ENCODE measurements around the gene KLK14.

KLK14 gene

DNA sequence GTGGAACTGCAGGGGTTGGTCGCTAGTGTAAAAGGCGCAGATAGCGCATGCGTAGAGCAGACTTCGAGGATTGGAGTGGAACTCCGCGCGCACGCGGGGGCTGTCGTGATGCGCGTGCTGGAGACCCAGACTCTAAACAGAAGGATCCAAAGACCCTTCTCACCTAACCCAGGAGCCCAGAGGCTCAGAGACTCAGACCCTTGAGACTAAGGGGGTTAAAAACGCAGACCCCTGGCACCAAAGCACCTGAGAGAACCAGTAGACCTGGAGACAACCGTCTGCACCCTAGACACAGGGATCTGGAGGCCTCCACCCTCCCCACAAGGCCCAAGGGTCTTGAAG is 26.1 kb upstream of the KLK14 start:
- no peak for DNase-seq (ENCODE audit: insufficient read length, low spot score)
- FAIRE-seq, result no peak

DNA sequence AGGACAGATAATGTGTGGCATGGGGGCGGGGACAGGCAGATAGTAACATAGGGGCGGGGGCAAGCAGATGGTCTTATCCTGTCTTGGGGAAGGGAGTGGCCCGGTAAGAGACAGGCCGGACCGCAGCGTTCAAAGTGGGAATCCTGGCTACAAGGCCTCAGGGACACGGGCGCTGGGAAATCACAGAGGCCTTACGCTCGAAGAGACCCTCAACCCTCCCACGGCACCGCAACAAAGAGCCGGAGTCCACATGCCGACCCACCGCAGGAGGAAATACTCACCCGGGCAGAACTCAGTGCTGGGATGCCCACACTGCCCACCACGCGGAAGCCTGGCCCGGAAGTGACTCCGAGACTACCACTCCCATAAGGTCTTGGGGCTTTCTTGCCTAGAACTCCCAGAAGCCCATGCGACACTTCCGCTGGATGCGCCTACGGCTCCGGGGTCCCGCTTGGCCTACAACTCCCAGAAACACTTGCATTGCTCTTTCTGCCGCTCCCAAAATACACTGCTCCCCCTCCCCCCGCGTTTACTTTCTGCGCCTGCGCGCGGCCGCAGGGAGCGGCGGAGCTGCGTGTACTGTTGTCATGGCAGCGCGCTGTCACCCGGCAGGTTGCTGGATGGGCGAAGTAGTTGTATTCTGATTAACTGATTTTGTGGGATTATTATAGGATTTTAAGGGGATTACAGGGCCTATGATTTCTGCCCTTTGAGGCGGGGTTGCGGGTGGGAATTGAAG is 25.5 kb upstream of the KLK14 start, which contains the start of gene CTU1:
CTU1 (minus strand) TSS at position 344 of the 739 bp plus-strand sequence. CDS start 3,840 bp downstream, outside the sequence.
- DNase-seq (ENCODE audit: insufficient read length, low spot score) (peak; percentile 98), FAIRE-seq (peak; percentile 100)

DNA sequence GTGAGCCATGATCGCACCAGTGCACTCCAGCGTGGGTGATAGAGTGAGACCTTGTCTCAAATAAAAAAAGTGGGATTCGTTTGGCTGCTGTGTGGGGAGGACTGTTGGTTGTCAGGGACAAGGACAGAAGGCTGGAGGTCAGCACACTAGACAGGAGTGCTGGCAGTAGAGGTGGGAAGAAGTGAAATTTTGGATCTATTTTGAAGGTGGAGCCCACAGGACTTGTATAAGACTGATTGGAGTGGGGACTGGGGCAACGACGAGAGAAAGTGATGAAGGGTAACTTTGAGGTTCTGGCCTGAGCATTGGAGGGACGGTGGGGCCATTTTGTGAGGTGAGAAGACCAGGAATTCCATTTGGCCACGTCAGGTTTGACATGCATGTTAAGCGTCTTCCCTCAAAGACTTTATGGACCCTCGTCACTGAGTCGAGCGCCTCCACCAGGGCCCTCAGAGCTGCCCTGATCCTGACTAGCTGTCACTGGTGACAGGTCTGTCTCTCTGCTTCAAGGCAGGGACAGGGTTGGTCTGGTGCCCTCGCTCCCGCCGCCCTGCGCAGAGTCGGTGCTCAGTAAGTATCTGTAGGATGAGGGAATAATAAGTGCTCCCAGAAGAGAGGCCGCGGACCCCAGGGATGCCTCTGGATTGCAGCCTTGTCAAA is 24.8 kb upstream of the KLK14 start:
- DNase-seq (ENCODE audit: insufficient read length, low spot score) (no peak), FAIRE-seq (no peak)

DNA sequence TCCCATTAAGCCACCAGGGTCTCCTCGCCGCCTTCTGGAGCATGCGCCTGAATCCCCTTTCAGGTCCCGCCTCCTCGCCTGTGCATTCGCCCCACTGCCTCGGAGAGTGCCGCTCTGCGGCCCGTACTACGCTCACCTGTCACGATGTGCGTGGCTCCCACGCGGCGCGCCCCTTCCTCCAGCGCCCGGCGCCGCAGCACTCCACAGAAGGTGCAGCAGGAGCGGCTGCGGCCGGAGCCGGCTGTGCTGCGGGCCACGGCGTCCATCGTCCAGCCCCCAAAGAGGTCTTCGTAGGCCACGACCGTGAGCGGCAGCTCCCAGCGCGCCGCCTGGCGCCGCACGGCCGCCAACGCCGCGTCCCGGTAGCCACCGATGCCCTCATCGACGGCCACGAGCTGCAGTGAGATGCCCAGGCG is 21.2 kb upstream of the KLK14 start:
- no peak for FAIRE-seq

DNA sequence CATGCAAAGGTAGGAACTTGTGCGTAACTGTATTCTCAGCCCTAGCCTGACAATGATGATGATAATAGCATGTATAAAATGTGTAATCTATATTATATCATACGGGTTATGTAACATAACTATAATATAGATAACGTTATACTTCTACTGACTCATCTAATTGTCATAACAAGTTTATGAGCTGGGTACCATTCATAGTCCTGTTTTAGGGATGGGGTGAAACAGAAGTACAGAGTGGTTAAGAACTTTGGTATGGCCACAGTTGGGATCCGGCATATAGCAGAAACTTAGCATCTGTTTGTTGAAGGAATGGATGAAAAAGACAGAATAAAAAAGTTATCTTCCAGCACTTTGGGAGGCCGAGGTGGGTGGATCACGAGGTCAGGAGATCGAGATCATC is 20.3 kb upstream of the KLK14 start:
- FAIRE-seq, result no peak
- no peak for DNase-seq (ENCODE audit: insufficient read length, low spot score)

More for the DNA sequence above, 21.2 kb upstream of the KLK14 start:
- DNase-seq (ENCODE audit: insufficient read length, low spot score), result no peak

DNA sequence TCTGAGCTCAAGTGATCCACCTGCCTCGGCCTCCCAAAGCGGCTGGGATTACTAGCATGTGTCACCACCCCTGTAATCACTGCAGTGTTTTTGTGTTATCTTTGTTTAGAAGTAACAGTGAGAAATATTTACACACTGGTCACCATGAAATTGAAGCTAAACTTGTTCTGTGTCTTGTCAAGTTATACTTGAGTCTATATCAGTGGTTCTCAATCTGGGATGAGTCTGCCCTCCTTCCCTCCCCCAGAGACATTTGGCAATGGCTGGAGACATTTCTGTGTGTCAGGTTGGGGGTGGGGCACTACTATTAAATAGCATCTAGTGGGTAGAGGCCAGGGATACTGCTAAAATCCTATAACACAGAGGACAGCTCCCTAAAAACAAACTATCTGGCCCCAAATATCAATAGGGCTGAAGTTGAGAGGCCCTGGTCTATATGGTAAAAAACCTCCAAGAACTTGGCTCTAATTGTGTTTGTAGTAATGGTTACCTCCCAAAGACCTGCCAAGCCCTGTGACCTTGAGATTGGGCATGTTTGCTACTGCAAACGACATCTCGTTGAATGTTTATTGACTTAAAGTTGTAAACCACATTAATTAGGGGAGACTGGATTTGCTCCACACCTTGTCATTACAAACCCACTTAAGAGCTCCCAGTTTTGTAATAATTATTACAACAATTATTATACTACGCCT is 18.6 kb upstream of the KLK14 start:
- FAIRE-seq, result no peak

DNA sequence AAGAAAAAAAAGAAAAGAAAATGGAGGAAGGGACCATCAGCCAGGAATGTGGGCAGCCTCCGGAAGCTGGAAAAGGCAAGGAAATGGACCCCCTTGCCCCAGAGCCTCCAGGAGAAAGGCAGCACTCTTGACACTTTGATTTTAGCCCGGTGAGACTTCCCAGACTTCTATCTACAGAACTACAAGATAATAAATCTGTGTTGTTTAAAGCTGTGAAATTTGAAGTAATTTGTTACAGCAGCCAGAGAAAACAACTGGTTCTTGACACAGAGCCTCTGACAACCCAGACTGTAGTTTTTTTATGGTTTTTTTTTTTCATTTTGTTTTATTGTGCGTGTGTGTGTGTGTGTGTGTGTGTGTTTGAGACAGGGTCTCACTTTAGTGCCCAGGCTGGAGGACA is 17.9 kb upstream of the KLK14 start:
- DNase-seq (ENCODE audit: insufficient read length, low spot score), result no peak
- no peak for FAIRE-seq

More for the DNA sequence above, 18.6 kb upstream of the KLK14 start:
- no peak for DNase-seq (ENCODE audit: insufficient read length, low spot score)

DNA sequence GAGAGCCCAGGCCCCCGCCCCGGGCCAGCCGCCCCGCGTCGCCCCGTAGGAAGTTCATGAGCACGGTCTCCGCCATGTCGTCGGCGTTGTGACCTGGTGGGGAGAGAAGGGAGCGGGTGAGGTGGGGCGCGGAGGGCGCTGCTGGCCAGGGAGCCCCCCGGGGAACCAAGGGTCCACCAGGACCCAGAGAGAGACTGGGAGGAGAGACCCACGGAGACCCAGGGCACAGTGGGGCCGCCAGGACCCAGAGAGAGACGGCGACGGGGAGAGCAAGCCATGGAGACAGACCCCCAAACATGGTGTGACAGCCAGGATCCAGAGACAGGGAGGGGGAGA is 16.3 kb upstream of the KLK14 start:
- no peak for FAIRE-seq
- no peak for DNase-seq (ENCODE audit: insufficient read length, low spot score)

DNA sequence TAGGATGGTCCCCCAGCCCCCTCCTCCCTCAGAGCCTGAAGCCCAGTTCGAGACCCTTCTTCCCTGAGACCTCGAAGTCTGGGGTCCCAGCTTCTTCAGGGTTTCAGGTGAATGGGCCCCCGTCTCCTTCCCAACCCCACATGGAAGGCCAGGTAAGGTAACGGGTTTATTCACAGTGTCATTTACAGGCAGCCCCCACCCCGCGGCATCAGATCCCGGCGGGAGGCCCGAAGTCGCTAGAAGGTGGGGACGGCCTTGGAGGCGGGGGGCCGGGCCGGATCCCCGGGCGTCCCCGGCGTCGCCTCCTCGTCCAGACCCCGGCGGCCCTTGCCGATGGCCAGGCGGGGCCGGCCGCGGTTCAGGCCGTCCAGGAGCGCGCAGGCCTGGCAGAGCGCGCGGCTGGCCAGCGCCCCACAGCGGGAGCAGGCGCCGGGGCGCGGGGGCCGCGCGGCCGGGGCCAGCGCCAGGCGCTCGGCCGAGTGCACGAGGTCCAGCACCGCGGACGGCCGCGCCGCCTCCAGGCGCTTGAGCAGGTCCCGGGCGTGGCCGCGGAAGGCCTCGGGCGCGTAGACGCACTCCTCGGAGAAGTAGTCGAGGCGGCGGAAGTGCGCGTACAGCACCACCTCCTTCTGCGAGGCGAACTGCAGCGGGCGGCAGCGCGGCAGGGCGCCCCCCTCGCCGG is 15.8 kb upstream of the KLK14 start:
- FAIRE-seq (no peak), DNase-seq (ENCODE audit: insufficient read length, low spot score) (no peak)

DNA sequence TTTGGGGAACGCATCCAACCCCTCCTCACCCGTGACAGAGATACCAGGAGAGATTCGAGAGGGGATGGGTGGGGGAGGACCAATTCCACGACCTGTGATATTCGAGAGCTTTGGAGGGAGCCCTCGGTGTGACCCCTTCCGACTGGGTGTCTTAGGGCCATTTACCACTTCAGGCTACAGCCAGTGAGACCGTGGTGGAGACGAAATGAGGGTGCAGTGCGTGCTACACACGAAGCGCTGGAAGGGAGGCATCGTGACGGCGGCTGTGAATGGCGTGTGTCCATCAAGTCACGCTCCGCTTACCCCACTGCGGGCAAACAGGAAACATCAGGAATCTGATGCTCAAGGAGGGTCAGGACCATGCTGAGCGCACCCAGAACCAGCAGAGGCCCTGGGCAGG is 15.1 kb upstream of the KLK14 start:
- FAIRE-seq, result no peak
- no peak for DNase-seq (ENCODE audit: insufficient read length, low spot score)

DNA sequence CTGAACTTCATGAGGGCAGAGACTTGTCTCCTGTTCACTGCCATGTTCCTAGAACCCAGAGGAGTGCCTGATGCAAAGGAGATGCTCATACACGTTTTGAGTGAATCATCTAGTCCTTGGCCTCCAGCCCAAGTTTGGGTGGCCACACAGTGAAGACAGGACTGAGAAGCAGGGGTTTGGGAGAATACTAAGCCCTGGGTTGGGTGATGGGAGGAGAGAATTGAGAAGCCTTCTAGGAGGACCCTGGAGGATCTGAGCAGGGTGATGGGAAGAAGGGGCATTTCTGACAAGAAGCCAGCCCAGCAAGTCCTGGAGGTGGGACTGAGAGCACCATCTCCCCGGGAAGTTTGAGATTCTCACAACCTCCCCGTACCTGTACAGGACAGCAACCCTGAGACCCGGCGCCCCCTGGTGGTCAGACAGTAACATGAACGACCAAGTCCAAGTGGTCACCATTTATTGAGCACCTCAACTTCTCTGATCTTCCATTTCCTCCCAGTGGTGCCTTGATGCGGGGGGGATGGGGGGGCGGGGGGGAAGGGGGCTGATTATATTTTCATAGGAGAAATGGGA is 14.6 kb upstream of the KLK14 start:
- DNase-seq (ENCODE audit: insufficient read length, low spot score), result peak; percentile 95
- peak; percentile 64 for FAIRE-seq

DNA sequence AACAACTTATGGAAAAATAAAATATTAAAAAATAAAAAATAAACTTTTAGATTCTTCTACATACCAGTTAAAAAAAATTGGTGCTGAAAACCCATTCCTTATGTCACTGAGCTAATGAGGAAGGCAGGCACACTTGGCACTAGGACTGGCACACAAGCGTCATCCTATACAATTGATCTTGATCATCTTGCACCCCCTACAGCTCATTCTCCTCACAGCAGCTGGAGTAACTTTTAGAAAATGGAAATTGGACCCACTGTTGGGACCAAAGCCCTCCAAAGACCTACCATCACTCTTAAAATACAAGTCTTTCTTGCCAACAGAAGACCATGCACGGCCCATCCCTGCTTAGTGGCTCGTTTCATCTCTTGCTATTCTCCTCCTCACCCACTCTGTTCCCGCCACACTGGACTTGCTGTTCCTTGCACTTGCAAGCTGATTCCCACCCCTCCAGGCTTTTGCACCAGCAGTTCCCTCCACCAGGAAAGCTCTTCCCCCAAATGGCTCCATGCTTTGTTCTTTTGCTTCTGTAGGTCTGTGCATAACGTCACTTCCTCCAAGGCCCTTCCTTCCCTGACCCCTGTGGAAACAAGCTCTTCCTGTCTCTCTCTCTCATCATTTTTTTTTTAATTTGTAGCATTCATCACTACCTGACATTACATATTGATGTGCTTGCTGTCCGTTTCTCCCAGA is 13.9 kb upstream of the KLK14 start:
- FAIRE-seq, result no peak
- no peak for DNase-seq (ENCODE audit: insufficient read length, low spot score)

DNA sequence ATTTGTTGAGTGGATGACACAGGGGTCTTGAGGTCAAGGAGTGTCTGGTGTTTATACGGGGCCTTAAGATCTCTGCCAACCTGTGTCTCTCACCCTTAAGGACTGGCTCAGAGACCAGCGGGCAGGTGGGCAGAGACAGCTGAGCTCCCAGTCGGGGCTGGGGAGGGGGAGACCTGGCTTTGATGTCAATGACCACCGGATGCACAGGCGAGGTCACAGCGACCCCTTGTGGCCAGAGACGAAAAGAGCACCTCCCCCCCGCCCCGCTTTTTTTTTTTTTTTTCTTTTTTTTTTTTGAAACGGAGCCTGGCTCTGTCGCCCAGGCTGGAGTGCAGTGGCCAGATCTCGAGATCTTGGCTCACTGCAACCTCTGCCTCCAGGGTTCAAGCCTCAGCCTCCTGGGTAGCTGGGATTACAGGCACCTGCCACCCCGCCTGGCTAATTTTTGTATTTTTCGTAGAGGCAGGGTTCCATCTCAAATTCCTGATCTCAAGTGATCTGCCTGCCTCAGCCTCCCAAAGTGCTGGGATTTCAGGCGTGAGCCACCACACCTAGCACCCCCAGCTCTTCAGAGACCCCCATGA is 12.1 kb upstream of the KLK14 start:
- FAIRE-seq, result no peak
- no peak for DNase-seq (ENCODE audit: insufficient read length, low spot score)

DNA sequence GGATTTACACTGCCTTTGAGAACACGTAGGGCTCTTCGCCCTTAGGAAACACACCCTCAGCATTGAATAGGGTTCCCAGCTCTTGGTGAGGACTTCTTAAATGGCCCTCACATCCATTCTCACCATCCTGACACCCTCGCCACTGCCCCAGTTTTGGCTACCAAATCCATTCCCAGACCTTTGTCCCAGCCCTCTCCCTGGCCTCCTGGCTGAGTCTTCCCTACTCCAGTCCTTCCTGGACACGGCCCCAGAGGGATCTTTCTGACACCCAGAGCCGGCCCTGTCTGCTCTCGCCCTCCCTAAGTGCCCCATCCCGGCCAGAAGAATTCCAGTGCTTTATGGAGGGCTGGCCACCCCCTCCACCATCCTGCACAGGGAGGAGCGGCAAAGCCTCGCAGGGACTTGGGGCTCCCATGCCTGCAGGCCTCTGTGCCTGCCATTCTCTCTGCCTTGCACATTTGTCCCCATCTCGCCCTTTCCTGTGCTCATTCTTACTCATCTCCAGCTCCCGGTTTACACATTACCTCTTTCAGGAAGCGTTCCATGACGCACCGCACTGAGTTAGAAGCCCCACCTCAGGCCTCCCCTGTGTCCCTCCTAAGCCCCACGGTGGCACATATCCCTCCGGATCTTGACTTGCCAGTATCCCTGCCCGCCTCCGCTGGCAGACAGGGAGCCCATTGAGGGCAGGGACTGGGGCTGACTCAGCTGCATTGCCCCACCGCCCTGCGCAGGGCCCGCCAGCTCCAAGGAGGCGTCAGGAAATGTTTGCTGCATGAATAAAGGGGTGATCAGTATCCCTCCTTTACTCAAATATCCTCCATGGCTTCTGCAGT is 11.0 kb upstream of the KLK14 start:
- DNase-seq (ENCODE audit: insufficient read length, low spot score) (no peak), FAIRE-seq (no peak)

DNA sequence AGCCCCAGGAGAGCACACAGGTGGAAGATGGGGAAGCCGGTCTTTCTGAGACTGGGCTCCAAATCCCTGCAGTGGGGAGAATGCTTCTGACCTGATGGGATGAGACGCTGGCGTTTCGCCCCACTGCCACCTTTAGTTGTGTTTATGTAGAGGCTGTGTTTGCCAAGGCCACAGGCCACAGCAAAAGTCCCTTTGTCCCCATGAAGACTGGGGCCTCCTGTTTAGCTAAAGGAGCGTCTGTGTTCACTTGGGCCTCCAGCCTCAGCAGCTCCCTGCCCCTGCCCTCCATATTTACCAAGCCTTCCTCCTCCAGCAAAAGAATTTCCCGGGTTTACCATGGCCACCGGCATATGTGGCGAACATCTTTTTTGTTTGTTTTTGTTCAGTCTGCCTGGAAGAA is 10.4 kb upstream of the KLK14 start:
- DNase-seq (ENCODE audit: insufficient read length, low spot score) (no peak), FAIRE-seq (no peak)

DNA sequence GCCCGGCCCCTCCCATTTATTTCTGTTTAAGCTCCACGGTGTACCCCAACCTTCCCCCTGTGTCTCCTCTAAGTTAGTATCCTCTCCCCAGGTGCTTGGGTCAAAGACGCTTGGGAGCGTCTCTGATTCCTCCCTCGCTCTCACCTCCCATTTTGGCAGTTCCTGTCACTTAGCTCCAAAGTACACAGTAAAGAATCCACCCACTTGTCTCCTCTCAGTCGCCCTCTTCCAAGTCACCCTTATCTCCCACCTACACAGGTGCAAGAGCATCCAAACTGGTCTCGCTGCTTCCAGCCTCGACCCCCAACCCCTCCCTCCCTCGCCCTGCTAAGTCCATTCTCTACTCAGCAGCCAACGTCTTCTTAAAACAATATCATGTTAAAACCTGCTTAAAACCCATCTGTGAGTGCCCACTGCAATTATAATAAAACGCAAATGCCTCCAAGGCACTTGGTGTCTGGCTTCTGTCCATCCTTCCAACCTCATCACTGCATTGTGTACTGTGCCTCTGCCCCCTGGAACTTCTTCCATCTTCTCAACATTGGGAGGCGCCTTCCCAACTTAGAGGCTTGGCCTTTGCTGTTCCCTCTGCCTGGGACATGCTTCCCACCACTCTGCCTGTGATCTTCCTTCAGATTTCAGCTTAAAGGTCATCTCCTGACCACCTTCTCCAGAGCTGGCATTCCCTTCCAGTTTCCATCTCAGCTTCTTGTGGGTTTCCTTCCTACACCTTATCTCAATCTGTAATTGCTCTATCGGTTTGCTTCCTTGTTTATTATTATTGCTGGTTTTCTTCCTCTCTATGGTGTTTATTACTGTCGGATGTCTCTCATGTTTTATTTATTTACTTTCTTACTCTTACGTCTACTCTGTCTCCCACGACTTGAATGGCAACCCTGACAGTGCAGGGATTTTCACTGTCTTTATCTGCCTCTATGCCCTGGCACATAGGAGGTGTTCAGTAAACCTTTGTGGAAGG is 9.5 kb upstream of the KLK14 start:
- FAIRE-seq (no peak), DNase-seq (ENCODE audit: insufficient read length, low spot score) (no peak)

DNA sequence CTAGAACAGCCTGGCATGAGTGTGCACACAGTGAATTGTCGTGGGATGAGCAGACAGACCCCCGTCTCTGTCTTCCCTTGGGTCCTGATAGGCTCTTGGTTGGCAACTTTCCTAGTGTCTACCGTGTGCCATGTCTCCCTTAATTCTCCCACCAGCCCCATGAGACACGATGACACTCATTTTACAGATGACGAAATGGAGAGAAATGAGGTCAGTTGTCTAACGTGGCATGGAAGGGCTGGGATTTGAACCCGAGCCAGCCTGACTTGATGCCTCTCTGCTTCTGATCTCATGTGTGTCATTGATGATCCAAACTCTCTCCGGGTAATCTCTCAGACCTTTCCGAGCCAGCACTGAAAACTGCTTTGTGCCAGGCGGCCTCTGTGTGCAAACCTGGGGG is 8.4 kb upstream of the KLK14 start:
- DNase-seq (ENCODE audit: insufficient read length, low spot score) (no peak), FAIRE-seq (no peak)

DNA sequence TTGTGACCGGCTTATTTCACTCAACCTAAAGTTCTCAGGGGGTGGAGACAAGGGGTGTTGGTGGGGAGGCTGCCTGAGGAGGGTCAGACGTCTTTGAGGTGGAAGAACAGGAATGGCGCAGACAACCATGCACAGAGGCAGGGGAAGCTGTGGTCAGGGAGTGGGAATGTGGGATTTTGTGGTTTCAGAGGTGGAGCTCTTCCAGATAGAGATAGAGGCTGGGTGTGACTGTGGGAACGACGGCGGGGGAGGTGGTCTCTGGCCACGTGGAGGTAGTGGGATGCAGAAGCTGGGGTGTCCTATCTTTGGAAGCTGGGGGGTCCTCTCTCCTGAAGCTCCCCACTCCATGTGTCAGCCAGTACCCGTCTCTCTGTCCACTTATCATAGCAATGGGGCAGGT is 7.8 kb upstream of the KLK14 start:
- FAIRE-seq, result no peak
- DNase-seq (ENCODE audit: insufficient read length, low spot score), result no peak
